Cardiac fibroblast (primary cell): ENCODE results near the gene STKLD1.
A peak's percentile ranks its signal among the peaks of the same experiment; 100 is the strongest.

Experiments
- DNase-seq, 2 donors: peaks; one replicate each; pipeline versions ENCODE4 v3.0.0 to v3.0.0-alpha.2; 2010; ENCODE audit warnings: low read depth in 2 of 2
- H3K4me3 ChIP-seq, 2 donors: replicated peaks in 1 of 2; 1 replicate in 1 of 2; 2 replicates in 1 of 2; pipeline ENCODE4 v1.5.1; 2011; ENCODE audit warnings: low read depth in 2 of 2, low read length in 2 of 2, mild to moderate bottlenecking in 2 of 2, moderate library complexity in 1 of 2
- TF ChIP-seq, protein P1 (sequence below): IDR thresholded peaks from one replicate; pipeline ENCODE4 v1.5.1; 2011; ENCODE audit warnings: low read depth, mild to moderate bottlenecking, low read length, inconsistent platforms

Gene STKLD1

DNA sequence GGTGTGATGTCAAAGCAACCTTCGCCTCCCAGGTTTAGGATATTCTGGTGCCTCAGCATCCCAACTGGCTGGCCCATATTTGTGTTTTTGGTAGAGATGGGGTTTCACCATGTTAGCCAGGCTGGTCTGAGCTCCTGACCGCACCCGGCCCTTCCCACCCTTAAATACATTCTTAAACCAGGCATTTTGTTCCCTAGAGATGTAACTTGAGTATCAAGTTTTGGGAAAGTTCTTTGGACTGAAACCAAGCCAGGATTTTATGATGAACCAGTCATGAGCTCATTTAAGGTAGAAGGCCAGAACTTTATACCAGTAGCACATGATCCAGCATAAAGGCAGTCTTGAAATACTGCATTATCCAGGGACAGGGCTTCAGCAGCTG is 24.6 kb upstream of the STKLD1 start:
- peak in 1 of 2 donors; percentile 16 for DNase-seq
- H3K4me3 ChIP-seq: no peak overlapping the region
- TF ChIP-seq, protein P1, sequence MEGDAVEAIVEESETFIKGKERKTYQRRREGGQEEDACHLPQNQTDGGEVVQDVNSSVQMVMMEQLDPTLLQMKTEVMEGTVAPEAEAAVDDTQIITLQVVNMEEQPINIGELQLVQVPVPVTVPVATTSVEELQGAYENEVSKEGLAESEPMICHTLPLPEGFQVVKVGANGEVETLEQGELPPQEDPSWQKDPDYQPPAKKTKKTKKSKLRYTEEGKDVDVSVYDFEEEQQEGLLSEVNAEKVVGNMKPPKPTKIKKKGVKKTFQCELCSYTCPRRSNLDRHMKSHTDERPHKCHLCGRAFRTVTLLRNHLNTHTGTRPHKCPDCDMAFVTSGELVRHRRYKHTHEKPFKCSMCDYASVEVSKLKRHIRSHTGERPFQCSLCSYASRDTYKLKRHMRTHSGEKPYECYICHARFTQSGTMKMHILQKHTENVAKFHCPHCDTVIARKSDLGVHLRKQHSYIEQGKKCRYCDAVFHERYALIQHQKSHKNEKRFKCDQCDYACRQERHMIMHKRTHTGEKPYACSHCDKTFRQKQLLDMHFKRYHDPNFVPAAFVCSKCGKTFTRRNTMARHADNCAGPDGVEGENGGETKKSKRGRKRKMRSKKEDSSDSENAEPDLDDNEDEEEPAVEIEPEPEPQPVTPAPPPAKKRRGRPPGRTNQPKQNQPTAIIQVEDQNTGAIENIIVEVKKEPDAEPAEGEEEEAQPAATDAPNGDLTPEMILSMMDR: no peak

DNA sequence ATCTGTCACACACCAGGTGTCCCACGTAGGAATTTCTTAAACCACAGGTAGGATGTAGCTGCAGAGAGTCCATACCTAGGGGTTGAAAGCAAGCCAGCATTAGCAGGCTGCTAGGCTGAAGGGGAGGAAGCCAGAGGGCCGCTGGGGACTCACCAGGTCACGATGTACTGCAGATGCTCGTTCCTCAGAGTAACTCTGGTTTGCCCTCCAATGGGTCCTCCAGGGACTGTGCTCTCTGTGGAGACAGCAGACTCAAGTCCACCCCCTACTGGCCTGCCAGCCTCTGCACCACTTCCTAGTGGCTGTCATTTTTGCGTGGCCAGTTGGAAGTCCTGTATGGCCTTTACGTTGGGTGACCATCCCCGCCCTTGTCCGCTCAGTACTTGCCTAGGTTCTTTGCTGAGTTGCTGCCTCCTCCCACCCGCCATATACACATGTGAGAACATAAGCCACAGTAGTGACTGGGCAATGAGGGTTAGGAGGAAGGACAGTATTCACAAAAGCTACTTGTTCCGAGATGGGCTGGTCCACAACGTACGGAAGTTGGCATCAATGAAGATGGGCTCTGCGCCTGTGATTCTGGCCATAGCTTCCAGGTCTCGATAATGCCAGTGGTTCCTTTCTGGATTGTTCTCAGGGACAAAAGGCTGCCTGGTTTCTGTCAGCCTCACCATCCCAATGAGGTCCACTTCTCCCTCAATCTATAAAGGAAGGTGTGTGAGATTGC is 24.1 kb upstream of the STKLD1 start:
- DNase-seq: peak; percentile 70 to 81
- TF ChIP-seq, protein P1: peak; percentile 78
- no peak overlapping the region for H3K4me3 ChIP-seq

DNA sequence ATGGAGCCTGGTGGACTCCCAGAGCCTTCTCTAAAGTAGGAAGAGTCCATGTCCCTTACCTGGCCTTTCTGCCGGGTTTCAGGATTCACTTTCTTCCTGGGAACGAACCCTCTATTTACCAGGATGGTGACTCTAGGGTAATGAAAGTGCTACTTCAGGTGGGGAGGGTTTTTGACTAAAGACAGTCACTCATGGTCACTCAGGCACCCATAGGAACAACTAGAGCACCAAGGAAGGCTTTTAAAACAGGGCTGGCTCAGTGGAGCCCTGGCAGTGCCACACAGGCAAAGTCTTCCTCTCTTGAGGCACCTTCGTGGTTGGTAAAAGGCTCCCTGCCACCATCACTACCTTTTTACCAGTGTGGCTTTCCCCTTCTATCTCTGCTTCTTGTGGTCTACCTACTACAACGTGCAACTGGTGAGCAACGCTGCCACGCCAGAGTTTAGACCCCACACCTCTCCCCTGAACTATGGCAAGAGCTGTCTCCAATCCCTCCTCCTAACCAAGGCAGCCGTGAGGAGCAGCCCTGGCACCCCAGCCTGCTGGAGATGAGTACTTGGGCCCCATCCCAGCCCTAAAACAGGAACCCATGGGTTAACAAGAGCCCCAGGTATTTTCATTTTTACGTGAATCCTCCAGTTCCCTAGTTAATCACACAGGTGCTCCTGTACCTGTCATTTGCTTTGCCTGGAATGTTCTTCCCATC is 23.4 kb upstream of the STKLD1 start:
- DNase-seq: no peak
- TF ChIP-seq, protein P1: no peak
- no peak overlapping the region for H3K4me3 ChIP-seq

DNA sequence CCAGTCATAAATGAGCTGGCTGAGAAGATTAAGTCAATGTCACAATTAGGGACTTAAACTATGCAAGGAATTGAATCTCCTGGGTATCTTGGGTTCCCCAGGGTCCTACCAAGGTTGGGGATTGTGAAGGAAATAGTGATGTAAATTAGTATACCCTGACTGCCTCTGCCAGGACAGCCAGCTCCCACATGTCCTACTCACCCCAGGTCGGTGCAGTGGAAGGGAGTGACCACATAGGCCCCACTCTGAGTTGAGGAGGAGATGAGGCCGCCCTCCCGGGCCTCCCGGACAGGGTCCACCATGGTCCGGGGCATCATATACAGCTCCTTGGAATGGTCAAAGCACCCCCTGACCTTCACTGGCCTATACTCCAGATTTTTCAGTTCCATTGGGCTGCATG is 22.6 kb upstream of the STKLD1 start:
- no peak overlapping the region for H3K4me3 ChIP-seq
- no peak for DNase-seq
- TF ChIP-seq, protein P1: no peak

DNA sequence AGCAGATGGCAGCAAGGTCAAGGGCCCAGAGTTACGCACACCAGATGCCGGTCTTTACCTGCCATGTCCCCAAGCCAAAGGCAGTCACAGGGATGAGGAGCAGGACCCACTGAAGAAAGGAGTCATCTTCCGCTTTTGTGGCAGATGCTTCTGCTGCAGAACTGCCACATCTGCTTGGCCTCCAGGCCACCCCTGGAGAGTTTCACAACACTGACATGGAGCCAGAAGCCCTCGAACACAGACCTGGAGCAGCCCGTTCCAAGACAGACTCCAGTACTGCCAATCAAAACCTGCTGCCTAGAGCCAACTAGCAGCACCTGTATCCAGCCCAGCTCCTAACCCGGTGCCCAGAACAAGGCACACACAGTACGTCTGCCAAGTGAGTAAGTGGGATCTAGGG is 21.4 kb upstream of the STKLD1 start:
- H3K4me3 ChIP-seq: no peak overlapping the region
- TF ChIP-seq, protein P1: no peak
- DNase-seq: no peak

DNA sequence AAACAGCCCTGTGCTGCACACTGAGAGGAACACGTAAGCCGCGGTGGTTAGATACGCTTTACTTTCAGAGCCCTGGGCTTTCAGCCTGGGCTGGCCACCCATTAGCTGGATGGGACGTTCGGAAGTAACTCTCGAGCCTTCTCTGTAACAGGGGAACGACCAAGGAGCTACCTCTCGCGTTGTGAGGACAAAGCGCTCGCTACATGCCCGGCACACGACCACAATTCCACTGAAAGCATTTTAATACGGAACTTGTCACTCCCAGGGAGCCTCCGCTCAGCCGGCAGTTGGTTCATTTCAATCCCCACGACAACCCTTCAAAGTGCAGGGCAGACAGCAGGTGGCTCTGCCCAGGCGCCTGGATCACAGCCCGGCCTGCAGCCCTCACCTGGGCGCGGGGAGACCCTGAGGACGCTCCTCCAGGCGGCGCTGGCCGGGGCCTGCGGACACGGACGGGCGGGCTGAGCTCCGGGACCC is 20.2 kb upstream of the STKLD1 start:
- DNase-seq: peak in 1 of 2 donors; percentile 23
- peak overlapping the region; percentile 80 to 86 for H3K4me3 ChIP-seq
- TF ChIP-seq, protein P1: no peak
